Measurements from ENCODE around the gene ANXA5. TPM values are rescaled to one million over a fixed set of nuclear protein-coding genes. Genes with fewer than 3 reads are reported as not detected.

ANXA5 gene
- total RNA-seq, 1 experiment from 2014 or later: 230 TPM

DNA sequence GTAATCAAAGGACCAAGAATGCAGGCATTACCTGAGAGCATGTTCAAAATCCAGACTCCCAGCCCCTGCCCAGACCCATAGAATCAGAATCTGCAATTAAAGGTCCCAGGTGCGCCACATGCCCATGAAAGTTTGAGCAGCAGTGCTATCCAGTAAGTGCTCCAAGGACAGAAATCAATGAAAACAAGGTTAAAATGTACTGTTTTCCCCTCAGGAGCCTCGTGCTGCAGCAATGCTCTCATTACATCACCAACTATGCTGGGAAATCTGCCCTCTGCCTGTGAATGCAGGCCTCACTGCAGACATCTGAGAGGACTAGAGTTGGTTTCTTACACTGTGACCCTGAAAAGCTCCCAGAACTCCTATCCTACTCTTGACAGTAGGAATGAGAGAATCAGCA lies 21.1 kb downstream of the ANXA5 start:
- Histone ChIP-seq H3K4me1 (replicated peaks; ENCODE audit: insufficient read depth) (no peaks in the 10 kb centered on the region), H2AFZ (no peak overlapping the region), H3K27ac (no peak overlapping the region), H3K4me2 (no peak overlapping the region), H3K36me3 (ENCODE audit: low read depth) (peaks cover 68% of the 10 kb centered on the region), H3F3A (ENCODE audit: insufficient read depth, low read depth) (peaks cover 32% of the 10 kb centered on the region), H3K9me2 (ENCODE audit: insufficient read depth) (no peaks in the 10 kb centered on the region), H3K9me3 (ENCODE audit: insufficient read depth, low read depth) (no peaks in the 10 kb centered on the region), H3K79me2 (ENCODE audit: low read depth) (no peaks in the 10 kb centered on the region), H3K27me3 (ENCODE audit: insufficient read depth, low read depth) (no peaks in the 10 kb centered on the region), H4K20me1 (ENCODE audit: insufficient read depth) (no peaks in the 10 kb centered on the region; the same call in 1 of the 2 replicates), H3K4me3 (no peak overlapping the region)
- no peak for DNase-seq
- ChIA-PET CTCF (no interaction called here), POLR2A (ENCODE audit: unreplicated experiment) (no interaction called here)
- intact Hi-C loops (cut with micrococcal nuclease; ENCODE audit: unreplicated experiment): loop anchor here (10.0 kb wide), 1 partner anchor 49 kb away; no protein-coding TSS in a partner anchor
- TF ChIP-seq, protein P1, sequence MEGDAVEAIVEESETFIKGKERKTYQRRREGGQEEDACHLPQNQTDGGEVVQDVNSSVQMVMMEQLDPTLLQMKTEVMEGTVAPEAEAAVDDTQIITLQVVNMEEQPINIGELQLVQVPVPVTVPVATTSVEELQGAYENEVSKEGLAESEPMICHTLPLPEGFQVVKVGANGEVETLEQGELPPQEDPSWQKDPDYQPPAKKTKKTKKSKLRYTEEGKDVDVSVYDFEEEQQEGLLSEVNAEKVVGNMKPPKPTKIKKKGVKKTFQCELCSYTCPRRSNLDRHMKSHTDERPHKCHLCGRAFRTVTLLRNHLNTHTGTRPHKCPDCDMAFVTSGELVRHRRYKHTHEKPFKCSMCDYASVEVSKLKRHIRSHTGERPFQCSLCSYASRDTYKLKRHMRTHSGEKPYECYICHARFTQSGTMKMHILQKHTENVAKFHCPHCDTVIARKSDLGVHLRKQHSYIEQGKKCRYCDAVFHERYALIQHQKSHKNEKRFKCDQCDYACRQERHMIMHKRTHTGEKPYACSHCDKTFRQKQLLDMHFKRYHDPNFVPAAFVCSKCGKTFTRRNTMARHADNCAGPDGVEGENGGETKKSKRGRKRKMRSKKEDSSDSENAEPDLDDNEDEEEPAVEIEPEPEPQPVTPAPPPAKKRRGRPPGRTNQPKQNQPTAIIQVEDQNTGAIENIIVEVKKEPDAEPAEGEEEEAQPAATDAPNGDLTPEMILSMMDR (conservative IDR thresholded peaks at IDR 0.05): no peak
- no peak for TF ChIP-seq EZH2 (IDR thresholded peaks at IDR 0.05; ENCODE audit: low read depth)
- no TSS peak for BruUV-seq (replicated peaks)

DNA sequence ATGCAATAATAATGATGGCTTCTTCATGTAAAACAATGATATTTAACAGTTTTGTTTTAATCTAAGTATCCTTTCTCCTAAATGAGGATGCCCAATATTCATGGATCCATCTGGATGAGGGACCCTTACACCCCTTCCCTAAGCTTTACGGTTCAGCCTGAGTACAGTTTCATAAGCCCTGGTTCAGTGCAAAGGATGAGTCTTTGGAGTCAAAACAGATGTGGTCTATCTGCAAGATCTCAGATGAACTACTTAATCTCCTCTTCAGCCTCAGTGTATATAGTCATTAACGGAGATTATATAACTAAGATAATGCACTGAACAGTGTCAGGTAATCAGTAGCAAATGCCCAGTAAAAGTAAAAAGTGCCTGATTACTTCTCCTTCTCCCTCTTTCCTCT lies 22.1 kb downstream of the ANXA5 start:
- Histone ChIP-seq H3K27me3 (ENCODE audit: insufficient read depth, low read depth) (no peaks in the 10 kb centered on the region), H3K79me2 (ENCODE audit: low read depth) (no peaks in the 10 kb centered on the region), H3K4me2 (no peak overlapping the region), H3F3A (ENCODE audit: insufficient read depth, low read depth) (peaks cover 40% of the 10 kb centered on the region), H3K4me3 (no peak overlapping the region), H3K4me1 (replicated peaks; ENCODE audit: insufficient read depth) (no peaks in the 10 kb centered on the region), H3K36me3 (ENCODE audit: low read depth) (peaks cover 67% of the 10 kb centered on the region), H4K20me1 (ENCODE audit: insufficient read depth) (no peaks in the 10 kb centered on the region), H3K9me3 (ENCODE audit: insufficient read depth, low read depth) (no peaks in the 10 kb centered on the region), H3K27ac (no peak overlapping the region), H3K9me2 (ENCODE audit: insufficient read depth) (no peaks in the 10 kb centered on the region), H2AFZ (no peak overlapping the region)
- ChIA-PET POLR2A (ENCODE audit: unreplicated experiment) (no interaction called here), CTCF (no interaction called here)
- no peak for DNase-seq
- intact Hi-C loops (cut with micrococcal nuclease; ENCODE audit: unreplicated experiment): loop anchor here (10.0 kb wide), 1 partner anchor 50 kb away; no protein-coding TSS in a partner anchor
- no TSS peak for BruUV-seq (replicated peaks)
- TF ChIP-seq, protein P1 (conservative IDR thresholded peaks at IDR 0.05): no peak
- TF ChIP-seq EZH2 (IDR thresholded peaks at IDR 0.05; ENCODE audit: low read depth): no peak

GRCh38 chr4:121674191-121674590 lies 22.6 kb downstream of the ANXA5 start:
- Histone ChIP-seq H3K9me3 (ENCODE audit: insufficient read depth, low read depth) (no peaks in the 10 kb centered on the region), H3K4me3 (no peak overlapping the region), H3K36me3 (ENCODE audit: low read depth) (peaks cover 67% of the 10 kb centered on the region), H4K20me1 (ENCODE audit: insufficient read depth) (no peaks in the 10 kb centered on the region), H3K79me2 (ENCODE audit: low read depth) (no peaks in the 10 kb centered on the region), H3F3A (ENCODE audit: insufficient read depth, low read depth) (peaks cover 40% of the 10 kb centered on the region), H2AFZ (no peak overlapping the region), H3K9me2 (ENCODE audit: insufficient read depth) (no peaks in the 10 kb centered on the region), H3K27me3 (ENCODE audit: insufficient read depth, low read depth) (no peaks in the 10 kb centered on the region), H3K4me1 (replicated peaks; ENCODE audit: insufficient read depth) (no peaks in the 10 kb centered on the region), H3K27ac (no peak overlapping the region), H3K4me2 (no peak overlapping the region)
- ChIA-PET POLR2A (ENCODE audit: unreplicated experiment) (no interaction called here), CTCF (no interaction called here)
- no peak for DNase-seq
- BruUV-seq (replicated peaks): no TSS peak
- no peak for TF ChIP-seq EZH2 (IDR thresholded peaks at IDR 0.05; ENCODE audit: low read depth)
- TF ChIP-seq, protein P1 (conservative IDR thresholded peaks at IDR 0.05): no peak
- intact Hi-C loops (cut with micrococcal nuclease; ENCODE audit: unreplicated experiment): loop anchor here (10.0 kb wide), 1 partner anchor 51 kb away; no protein-coding TSS in a partner anchor

All from PC-9 (cell line).